GM21717 (cell line): Measurements from ENCODE around the gene PGS1.

Source experiments
- ATAC-seq: cut with Tn5 transposase; IDR thresholded peaks from one replicate; pipeline ENCODE4 v1.9.1; 2021; ENCODE audit warnings: mild to moderate bottlenecking, moderate library complexity; ENCODE audit not compliant: unreplicated experiment

PGS1 gene

GRCh38 chr17:78422872-78423588 lies 44.6 kb downstream of the PGS1 start:
- no peak for ATAC-seq

- no peak for ATAC-seq
Measured at GRCh38 chr17:78423961-78424675, 45.7 kb downstream of the PGS1 start.

DNA sequence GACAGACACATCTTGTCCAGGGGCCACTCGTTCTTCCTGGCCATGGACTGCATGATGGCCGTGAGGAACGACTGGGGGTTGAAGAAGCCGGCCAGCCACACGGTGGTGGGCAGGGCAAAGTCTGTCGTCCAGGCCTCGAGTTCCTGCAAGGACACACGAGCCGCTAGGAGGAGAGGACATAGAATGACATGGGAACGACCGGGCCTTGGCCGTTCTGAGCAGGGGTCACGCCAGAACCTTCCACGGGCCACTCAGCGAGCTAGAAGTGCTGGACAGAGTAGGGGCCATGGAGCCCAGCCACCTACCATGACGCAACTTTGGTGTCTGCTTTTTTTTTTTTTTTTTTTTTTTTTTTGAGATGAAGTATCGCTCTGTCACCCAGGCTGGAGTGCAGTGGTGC lies 47.0 kb downstream of the PGS1 start:
- ATAC-seq: no peak

- no peak for ATAC-seq
Measured at GRCh38 chr17:78426293-78426879, 47.9 kb downstream of the PGS1 start.

DNA sequence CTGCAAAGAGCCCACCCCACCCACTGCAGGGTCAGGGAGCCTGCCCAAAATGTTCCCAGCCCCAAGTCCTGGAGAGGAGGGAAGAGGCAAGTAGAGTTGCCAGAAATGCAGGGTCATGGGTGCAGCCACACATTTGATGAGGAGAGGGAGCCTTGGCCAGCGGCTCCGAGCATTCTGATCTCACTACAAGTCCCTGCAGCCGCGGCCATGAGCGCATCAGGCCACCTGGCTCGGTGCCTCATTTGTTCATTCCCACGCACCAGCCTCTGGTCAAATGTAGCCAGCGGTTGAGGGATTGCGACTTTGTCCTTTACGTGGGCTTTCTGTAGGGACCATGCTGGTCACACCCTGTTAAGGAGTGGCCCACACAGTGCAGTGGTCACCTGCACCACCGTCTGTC lies 48.7 kb downstream of the PGS1 start:
- no peak for ATAC-seq

DNA sequence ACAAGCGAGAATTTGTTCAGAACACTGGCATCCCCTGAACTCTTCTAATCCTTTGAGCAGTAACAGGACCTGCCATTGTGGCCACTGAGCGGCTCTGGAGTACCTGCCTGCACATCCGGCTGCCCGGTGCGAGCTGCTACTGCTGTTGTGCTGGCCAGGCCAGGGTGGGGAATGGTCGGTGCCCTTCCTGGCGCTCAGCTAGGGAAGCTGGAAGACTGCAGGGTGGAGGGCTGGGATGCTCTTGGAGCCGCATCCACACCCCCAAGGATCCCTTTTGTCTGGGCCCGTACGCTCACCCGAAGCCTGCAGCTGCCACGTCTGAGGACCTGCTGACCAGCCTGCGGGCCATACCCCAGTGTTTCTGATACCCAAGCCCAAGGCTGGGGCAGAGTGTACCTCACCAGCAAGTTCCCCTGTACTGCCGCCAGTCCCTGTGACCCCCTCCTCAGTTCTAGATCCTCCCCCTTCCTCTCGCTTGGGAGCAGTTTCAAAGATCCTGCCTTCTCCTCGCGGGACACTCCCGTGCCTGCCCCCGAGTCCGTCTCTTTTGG lies 49.7 kb downstream of the PGS1 start:
- no peak for ATAC-seq

- ATAC-seq: no peak
Measured at GRCh38 chr17:78428836-78429617, 50.6 kb downstream of the PGS1 start.

DNA sequence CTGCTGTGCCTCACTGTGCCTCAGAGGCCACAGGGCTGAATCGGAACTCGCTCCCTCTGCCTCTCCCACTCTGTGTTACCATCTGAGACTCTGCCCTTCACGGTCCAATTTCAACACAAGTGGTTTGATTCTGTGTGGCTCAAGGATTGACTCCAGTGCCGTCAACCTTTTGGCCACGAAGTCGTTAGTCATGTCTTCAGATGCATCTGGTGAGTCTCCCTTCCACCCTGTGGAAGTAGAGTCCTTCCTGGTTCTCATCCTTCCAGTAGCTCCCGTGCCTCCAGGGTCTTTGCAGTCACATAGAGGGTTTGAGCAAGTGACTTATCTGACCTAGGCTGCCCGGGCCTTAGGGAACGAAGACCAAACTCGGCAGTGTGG lies 51.2 kb downstream of the PGS1 start:
- no peak for ATAC-seq

DNA sequence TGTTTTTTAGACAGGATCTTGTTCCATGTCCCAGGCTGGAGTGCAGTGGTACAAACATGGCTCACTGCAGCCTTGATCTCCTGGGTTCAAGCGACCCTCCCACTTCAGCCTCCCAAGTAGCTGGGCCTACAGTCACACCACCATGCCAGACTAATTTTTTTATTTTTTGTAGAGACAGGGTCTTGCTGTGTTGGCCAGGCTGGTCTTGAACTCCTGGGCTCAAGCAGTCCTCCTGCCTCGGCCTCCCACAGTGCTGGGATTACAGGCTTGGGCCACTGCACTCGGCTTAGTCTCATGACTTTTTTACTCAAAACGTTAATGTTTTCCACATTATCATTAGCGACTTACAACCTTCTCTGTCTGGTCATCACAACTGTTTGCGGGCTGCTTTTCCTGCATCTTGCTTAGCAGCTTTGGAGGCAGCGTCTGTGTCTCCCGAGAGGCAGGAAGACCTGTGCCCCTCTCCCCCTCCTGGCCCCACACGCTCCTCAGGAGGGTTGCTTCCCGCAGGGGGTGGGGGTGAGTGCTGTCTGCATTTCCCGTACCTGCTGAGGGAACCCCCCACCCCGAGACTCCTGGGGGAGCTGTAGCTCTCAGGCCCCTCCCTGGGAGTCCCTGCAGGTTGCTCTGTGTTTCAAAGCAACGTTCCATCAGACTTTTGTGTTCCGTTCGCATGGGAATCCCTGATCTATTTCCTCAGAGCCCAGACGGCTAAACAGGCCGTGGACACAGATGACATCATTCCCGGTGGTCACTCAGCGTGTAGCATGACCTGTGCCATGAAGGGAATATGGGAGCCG lies 52.6 kb downstream of the PGS1 start:
- no peak for ATAC-seq

GRCh38 chr17:78431692-78431958 lies 53.2 kb downstream of the PGS1 start:
- no peak for ATAC-seq

DNA sequence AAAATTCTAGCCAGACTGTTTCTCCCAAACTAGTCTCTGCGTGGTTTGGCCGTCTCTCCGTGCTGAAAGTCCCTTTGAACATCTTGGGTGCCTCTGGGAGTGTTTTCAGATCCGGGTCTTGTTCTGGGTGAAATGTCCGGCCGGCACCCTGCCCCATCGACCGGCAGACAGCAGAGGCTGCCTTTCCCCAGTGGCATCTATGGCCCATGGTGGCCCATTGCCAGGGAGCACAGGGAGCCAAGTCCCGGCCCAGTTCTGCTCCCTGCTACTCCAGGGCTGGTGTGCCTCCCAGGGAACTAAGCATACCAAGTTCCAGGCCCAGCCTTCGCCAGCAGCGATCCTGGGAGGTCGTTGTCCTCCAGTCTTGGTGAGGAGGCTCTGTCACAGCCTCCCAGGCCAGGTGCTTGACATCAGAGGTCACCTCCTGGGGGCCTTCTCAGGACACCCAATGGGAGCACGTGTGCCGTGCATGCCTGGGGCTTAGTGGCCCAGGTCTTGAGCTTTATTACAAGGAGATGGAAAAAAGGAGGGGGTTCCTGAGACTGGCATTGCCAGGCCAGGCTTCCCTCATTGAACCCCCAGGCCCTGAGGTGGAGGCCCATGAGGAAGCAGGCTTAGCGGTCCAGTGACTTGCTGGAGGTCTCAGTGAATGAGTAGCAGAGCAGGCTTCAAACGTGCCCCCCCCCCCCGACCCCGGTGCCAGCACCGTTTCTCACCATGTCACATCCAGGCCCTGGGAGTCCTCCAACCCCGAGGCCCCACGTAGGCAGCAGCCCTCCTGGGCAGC lies 54.0 kb downstream of the PGS1 start:
- ATAC-seq: no peak

GRCh38 chr17:78433013-78433727 lies 54.7 kb downstream of the PGS1 start:
- no peak for ATAC-seq

- ATAC-seq: no peak
Measured at GRCh38 chr17:78433780-78434335, 55.4 kb downstream of the PGS1 start.

DNA sequence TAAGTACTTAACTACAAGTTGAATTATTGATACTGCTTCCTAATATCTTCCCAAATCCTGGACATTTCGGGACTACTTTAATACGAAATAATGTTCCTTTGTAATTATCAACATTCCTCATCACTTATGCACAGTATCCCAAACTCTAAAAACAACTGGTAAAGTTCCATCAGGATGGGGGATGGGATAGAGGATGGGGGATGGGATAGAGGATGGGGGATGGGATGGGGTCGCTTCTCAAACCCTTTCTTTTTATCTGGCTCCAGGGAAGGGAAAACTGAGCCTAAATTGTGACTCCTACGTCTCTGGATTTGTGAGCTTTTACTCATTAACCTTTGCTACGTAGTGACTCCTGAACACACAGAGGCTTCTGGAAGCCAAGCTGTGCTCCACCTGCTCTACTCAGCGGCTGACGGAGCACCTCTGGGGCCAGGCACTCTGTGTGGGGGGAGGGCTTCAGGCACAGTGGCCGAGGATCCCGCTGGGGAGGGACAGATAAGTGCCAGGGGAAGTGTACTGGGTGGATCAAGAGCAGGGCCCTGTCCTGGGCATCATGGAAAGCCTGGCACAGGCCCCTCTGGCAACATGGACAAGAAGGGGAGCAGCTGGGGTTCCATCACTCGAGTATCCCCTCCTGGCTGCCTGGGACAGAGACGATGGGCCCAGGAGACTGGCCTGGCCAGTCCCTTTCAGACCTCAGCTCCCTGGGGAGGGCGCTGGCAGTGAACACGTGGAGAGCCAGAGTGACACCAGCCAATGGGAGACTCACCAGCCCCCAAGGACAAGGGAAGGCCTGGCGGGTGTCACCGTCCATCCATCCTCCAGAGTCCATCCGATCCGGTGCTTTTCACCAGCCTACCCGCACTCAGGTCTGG lies 56.2 kb downstream of the PGS1 start:
- no peak for ATAC-seq

- no peak for ATAC-seq
Measured at GRCh38 chr17:78435330-78436005, 57.0 kb downstream of the PGS1 start.

DNA sequence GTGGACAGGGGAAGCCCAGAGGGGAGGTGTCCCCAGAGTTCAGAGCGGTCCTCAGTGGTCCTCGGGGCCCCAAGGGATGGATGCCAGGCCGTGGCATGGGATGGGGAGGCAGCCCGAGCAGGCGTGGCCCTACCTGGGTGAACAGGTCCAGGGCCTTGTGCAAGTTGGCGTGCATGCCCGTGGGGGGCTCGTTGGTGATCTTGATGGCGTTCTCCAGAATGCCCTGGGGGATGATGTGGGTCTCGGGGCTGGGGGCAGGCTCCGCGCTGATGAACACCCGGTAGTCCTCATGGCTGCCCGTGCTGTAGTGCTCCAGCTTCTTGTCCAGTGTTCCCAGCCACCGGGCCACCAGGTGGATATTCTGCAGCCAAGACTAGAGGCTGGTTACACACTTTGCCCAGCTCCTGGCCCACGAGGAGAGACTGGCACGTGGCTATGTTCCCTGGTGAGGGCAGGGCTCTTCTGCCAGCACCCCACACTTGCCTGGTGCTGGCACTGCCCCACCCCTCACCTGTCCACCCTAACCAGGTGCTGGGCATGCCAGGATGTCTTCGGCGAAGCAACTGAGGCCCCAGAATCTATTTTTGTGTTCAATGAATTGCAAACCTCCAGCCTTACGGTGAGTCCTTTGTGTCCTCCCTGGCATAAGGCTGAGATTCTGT lies 59.2 kb downstream of the PGS1 start:
- no peak for ATAC-seq

GRCh38 chr17:78438271-78438691 lies 59.8 kb downstream of the PGS1 start:
- ATAC-seq: no peak
